C4-2B (cell line): ENCODE measurements around the gene GATA5.

Source experiments
- H3K27ac ChIP-seq: fragments of 450-650 bp; 2 replicates; pipeline ENCODE4 v1.5.1; 2017
- CTCF ChIP-seq: fragments of 450-650 bp; conservative IDR thresholded peaks from 2 replicates; pipeline ENCODE4 v1.5.1; 2017; ENCODE audit warnings: mild to moderate bottlenecking
- ZFX ChIP-seq: fragments of 450-650 bp; IDR thresholded peaks from 2 replicates; pipeline ENCODE4 v1.6.1; 2017

Gene GATA5

GRCh38 chr20:62454904-62455636 lies 20.7 kb downstream of the GATA5 start:
- no peak overlapping the region for H3K27ac ChIP-seq
- TF ChIP-seq CTCF (no peak), ZFX (no peak)

GRCh38 chr20:62453186-62453808 lies 22.5 kb downstream of the GATA5 start:
- no peak overlapping the region for H3K27ac ChIP-seq
- no peak for TF ChIP-seq CTCF
- no peak for TF ChIP-seq ZFX

- TF ChIP-seq CTCF = no peak
- no peak for TF ChIP-seq ZFX
- H3K27ac ChIP-seq = no peak overlapping the region
Measured at GRCh38 chr20:62452475-62453095, 23.2 kb downstream of the GATA5 start.

GRCh38 chr20:62451970-62452369 lies 23.8 kb downstream of the GATA5 start:
- no peak overlapping the region for H3K27ac ChIP-seq
- no peak for TF ChIP-seq CTCF

- TF ChIP-seq ZFX (no peak), CTCF (no peak)
- no peak overlapping the region for H3K27ac ChIP-seq
Measured at GRCh38 chr20:62451156-62451767, 24.5 kb downstream of the GATA5 start.

GRCh38 chr20:62449951-62450691 lies 25.7 kb downstream of the GATA5 start:
- TF ChIP-seq ZFX = no peak
- no peak; the same call in 1 of the 2 replicates for TF ChIP-seq CTCF
- H3K27ac ChIP-seq = no peak overlapping the region
